GM12878 (cell line): Measurements from ENCODE around the gene TMEM131L. TPM values are rescaled to one million over a fixed set of nuclear protein-coding genes. Genes with fewer than 3 reads are reported as not detected.
A peak's percentile ranks its signal among the peaks of the same experiment; 100 is the strongest.

Source experiments
- ATF7 ChIP-seq: fragments of 450-650 bp; IDR thresholded peaks from 2 replicates; pipeline ENCODE4 v1.6.1; 2016; ENCODE audit warnings: low read depth, mild to moderate bottlenecking
- BACH1 ChIP-seq: fragments of 450-650 bp; IDR thresholded peaks from 2 replicates; pipeline ENCODE4 v1.6.1; 2017; ENCODE audit warnings: mild to moderate bottlenecking, borderline replicate concordance
- BCL11A ChIP-seq: IDR thresholded peaks from 2 replicates; pipeline ENCODE4 v1.6.1; 2011; ENCODE audit warnings: low read depth, low read length
- CTCF ChIP-seq, 3 experiments: IDR thresholded peaks in 2 of 3; conservative IDR thresholded peaks in 1 of 3; 2 replicates each; pipeline ENCODE4 v1.5.1; 2011; ENCODE audit warnings: low read depth in 3 of 3, low read length in 3 of 3, mild to moderate bottlenecking in 3 of 3, control low read depth in 2 of 3, moderate library complexity in 2 of 3, inconsistent platforms in 1 of 3, mixed read lengths in 1 of 3; ENCODE audit not compliant: control insufficient read depth in 2 of 3, insufficient read depth in 1 of 3; ENCODE audit errors: extremely low read depth in 1 of 3
- HCFC1 ChIP-seq: fragments of 150-350 bp; IDR thresholded peaks from 2 replicates; pipeline ENCODE4 v1.6.1; 2014; ENCODE audit warnings: low read length
- KLF5 ChIP-seq: fragments of 450-650 bp; IDR thresholded peaks from 2 replicates; pipeline ENCODE4 v1.6.1; 2014; ENCODE audit warnings: mild to moderate bottlenecking; ENCODE audit not compliant: partially characterized antibody
- LARP7 ChIP-seq: fragments of 450-650 bp; IDR thresholded peaks from 2 replicates; pipeline ENCODE4 v1.6.1; 2017; ENCODE audit warnings: mild to moderate bottlenecking
- NBN ChIP-seq: fragments of 450-650 bp; IDR thresholded peaks from 2 replicates; pipeline ENCODE4 v1.6.1; 2016
- NFYB ChIP-seq: IDR thresholded peaks from 2 replicates; pipeline ENCODE4 v1.6.1; 2011; ENCODE audit warnings: low read depth, mild to moderate bottlenecking, low read length, improper control_type of control experiment, moderate library complexity; ENCODE audit not compliant: insufficient read depth
- NKRF ChIP-seq: fragments of 450-650 bp; conservative IDR thresholded peaks from 2 replicates; pipeline ENCODE4 v1.6.1; 2017; ENCODE audit warnings: mild to moderate bottlenecking, moderate library complexity
- NR2C1 ChIP-seq: fragments of 450-650 bp; IDR thresholded peaks from 2 replicates; pipeline ENCODE4 v1.6.1; 2017; ENCODE audit warnings: antibody characterized with exemption, mild to moderate bottlenecking, moderate library complexity
- NRF1 ChIP-seq: conservative IDR thresholded peaks from 2 replicates; pipeline ENCODE4 v1.6.1; 2011; ENCODE audit warnings: mild to moderate bottlenecking, low read depth, low read length, improper control_type of control experiment
- PAX5 ChIP-seq: IDR thresholded peaks from 2 replicates; pipeline ENCODE4 v1.6.1; 2011; ENCODE audit warnings: low read depth, low read length, borderline replicate concordance
- PML ChIP-seq: IDR thresholded peaks from 2 replicates; pipeline ENCODE4 v1.6.1; 2012; ENCODE audit warnings: low read length, inconsistent platforms
- RAD51 ChIP-seq: fragments of 450-650 bp; IDR thresholded peaks from 2 replicates; pipeline ENCODE4 v1.6.1; 2016; ENCODE audit warnings: moderate library complexity, mild to moderate bottlenecking, inconsistent platforms
- RELA ChIP-seq: fragments of 450-650 bp; IDR thresholded peaks from 2 replicates; pipeline ENCODE4 v1.8.0; 2014; ENCODE audit warnings: borderline replicate concordance; ENCODE audit not compliant: partially characterized antibody
- RFX5 ChIP-seq: IDR thresholded peaks from 2 replicates; pipeline ENCODE4 v1.6.1; 2011; ENCODE audit warnings: low read depth, low read length, improper control_type of control experiment
- SIN3A ChIP-seq: IDR thresholded peaks from 2 replicates; pipeline ENCODE4 v1.6.1; 2012; ENCODE audit warnings: low read depth, low read length, improper control_type of control experiment
- SP1 ChIP-seq: IDR thresholded peaks from one replicate; pipeline ENCODE4 v1.6.1; 2011; ENCODE audit warnings: low read depth, low read length
- SREBF2 ChIP-seq: IDR thresholded peaks from 2 replicates; pipeline ENCODE4 v1.6.1; 2012; ENCODE audit warnings: mild to moderate bottlenecking, low read length
- STAT3 ChIP-seq: IDR thresholded peaks from 2 replicates; pipeline ENCODE4 v1.6.1; 2011; ENCODE audit warnings: low read depth, low read length, improper control_type of control experiment
- TBL1XR1 ChIP-seq: IDR thresholded peaks from 2 replicates; pipeline ENCODE4 v1.6.1; 2012; ENCODE audit warnings: low read depth, low read length, improper control_type of control experiment
- TCF3 ChIP-seq: IDR thresholded peaks from 2 replicates; pipeline ENCODE4 v1.6.1; 2012; ENCODE audit warnings: low read depth, mild to moderate bottlenecking, low read length, borderline replicate concordance; ENCODE audit not compliant: insufficient read depth
- YBX1 ChIP-seq: fragments of 450-650 bp; IDR thresholded peaks from 2 replicates; pipeline ENCODE4 v1.6.1; 2016; ENCODE audit warnings: antibody characterized with exemption
- ZNF217 ChIP-seq: fragments of 450-650 bp; IDR thresholded peaks from 2 replicates; pipeline ENCODE4 v1.6.1; 2017; ENCODE audit warnings: antibody characterized with exemption, mild to moderate bottlenecking
- ZNF24 ChIP-seq: fragments of 450-650 bp; IDR thresholded peaks from 2 replicates; pipeline ENCODE4 v1.6.1; 2017; ENCODE audit warnings: antibody characterized with exemption, mild to moderate bottlenecking
- ZSCAN29 ChIP-seq: fragments of 450-650 bp; IDR thresholded peaks from 2 replicates; pipeline ENCODE4 v1.6.1; 2017; ENCODE audit warnings: mild to moderate bottlenecking, moderate library complexity
- polyA plus RNA-seq, 11 experiments: library from polyadenylated mRNA; depleted of rRNA in 4 of 11; unstranded in 6 of 11; stranded (reverse) in 5 of 11; fragments of >200 nt; fragmentation: Nextera tagmentation in 4 of 11; fragmentation: Illumina TruSeq in 1 of 11; extraction: Ambion mirVana in 4 of 11; extraction: Trizol in 1 of 11; gene quantifications; 1 replicate in 1 of 11; 2 replicates in 10 of 11; pipeline versions ENCODE4 v1.2.1 to v1.2.3, GENCODE V29; 2011 to 2016; ENCODE audit warnings: inconsistent platforms in 2 of 11, missing spikeins in 2 of 11, low read depth in 1 of 11
- total RNA-seq, 4 experiments: library from RNA; depleted of rRNA in 3 of 4; stranded (reverse); fragments of >200 nt in 3 of 4; fragmentation: Illumina TruSeq in 1 of 4; extraction: Trizol in 1 of 4; gene quantifications; 2 replicates each; pipeline versions ENCODE4 v1.2.1 to v1.2.3, GENCODE V29; 2013 to 2021
- TF ChIP-seq, protein P1 (sequence below): fragments of 450-650 bp; IDR thresholded peaks from 2 replicates; pipeline ENCODE4 v1.6.1; 2018; ENCODE audit warnings: borderline replicate concordance, mild to moderate bottlenecking; ENCODE audit not compliant: partially characterized antibody

TMEM131L gene
- total and polyA plus RNA-seq, 10 of the 15 experiments (the other 5 are each of a cell fraction or from before 2014, with no cell fraction given) = 8.5 to 101 (median 74.4) TPM

- TF ChIP-seq RFX5 (no peak), PAX5 (no peak), RELA (no peak), TCF3 (no peak), NBN (no peak), BCL11A (no peak), NKRF (no peak), CTCF (IDR thresholded peaks at IDR 0.05 in 2 of 3, conservative IDR thresholded peaks at IDR 0.05 in 1 of 3; ENCODE audit: control insufficient read depth in 2 of 3, extremely low read depth in 1 of 3, insufficient read depth in 1 of 3, low read depth in 3 of 3, low read length in 3 of 3) (peak in 1 of 3 experiments; percentile 17; a peak in 1 of 6 replicates), STAT3 (no peak), ZNF217 (no peak), ZNF24 (no peak), YBX1 (no peak), SREBF2 (no peak), NFYB (no peak), NRF1 (no peak), ATF7 (peak; percentile 73), PML (no peak), NR2C1 (no peak), BACH1 (0 out of 2 replicates have a peak, but pooled peaks have one; percentile 15), LARP7 (0 out of 2 replicates have a peak, but pooled peaks have one; percentile 37), HCFC1 (no peak), ZSCAN29 (no peak), RAD51 (peak; percentile 88), TBL1XR1 (no peak), SP1 (no peak), SIN3A (no peak; the same call in 1 of the 2 replicates), KLF5 (no peak)
- TF ChIP-seq, protein P1, sequence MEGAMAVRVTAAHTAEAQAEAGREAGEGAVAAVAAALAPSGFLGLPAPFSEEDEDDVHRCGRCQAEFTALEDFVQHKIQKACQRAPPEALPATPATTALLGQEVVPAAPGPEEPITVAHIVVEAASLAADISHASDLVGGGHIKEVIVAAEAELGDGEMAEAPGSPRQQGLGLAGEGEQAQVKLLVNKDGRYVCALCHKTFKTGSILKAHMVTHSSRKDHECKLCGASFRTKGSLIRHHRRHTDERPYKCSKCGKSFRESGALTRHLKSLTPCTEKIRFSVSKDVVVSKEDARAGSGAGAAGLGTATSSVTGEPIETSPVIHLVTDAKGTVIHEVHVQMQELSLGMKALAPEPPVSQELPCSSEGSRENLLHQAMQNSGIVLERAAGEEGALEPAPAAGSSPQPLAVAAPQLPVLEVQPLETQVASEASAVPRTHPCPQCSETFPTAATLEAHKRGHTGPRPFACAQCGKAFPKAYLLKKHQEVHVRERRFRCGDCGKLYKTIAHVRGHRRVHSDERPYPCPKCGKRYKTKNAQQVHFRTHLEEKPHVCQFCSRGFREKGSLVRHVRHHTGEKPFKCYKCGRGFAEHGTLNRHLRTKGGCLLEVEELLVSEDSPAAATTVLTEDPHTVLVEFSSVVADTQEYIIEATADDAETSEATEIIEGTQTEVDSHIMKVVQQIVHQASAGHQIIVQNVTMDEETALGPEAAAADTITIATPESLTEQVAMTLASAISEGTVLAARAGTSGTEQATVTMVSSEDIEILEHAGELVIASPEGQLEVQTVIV = no peak
Measured at GRCh38 chr4:153486281-153487151, 20.4 kb downstream of the TMEM131L start (continued).
